SK-N-SH treated with all-trans-retinoic acid at 6 μM for 48 hours (cell line): ENCODE results near the gene FNDC3A.

ENCODE experiments used
- ATAC-seq: fragments of 200-7000 bp; cut with Tn5 transposase; 3 replicates; pipeline ENCODE4 v1.9.1; 2020; ENCODE audit warnings: mild to moderate bottlenecking, moderate library complexity
- ARNTL ChIP-seq: fragments of 450-650 bp; formaldehyde crosslinking; IDR thresholded peaks from 2 replicates; pipeline ENCODE4 v1.5.0; 2020; ENCODE audit warnings: low read depth, mild to moderate bottlenecking, moderate library complexity, borderline replicate concordance
- BACH2 ChIP-seq: fragments of 250-450 bp; sonication (Bioruptor Pico); IDR thresholded peaks from 2 replicates; pipeline ENCODE4 v1.9.0; 2021; ENCODE audit warnings: mild to moderate bottlenecking, borderline replicate concordance
- CREB5 ChIP-seq: fragments of 250-450 bp; sonication (Bioruptor Pico); IDR thresholded peaks from 2 replicates; pipeline ENCODE4 v1.5.1; 2020; ENCODE audit warnings: low read depth, mild to moderate bottlenecking, moderate library complexity
- CSDC2 ChIP-seq: fragments of 250-450 bp; sonication (Bioruptor Pico); IDR thresholded peaks from 2 replicates; pipeline ENCODE4 v1.5.0; 2020; ENCODE audit warnings: mild to moderate bottlenecking, moderate library complexity
- CSRNP3 ChIP-seq: fragments of 250-450 bp; sonication (Bioruptor Pico); IDR thresholded peaks from 2 replicates; pipeline ENCODE4 v1.5.1; 2021; ENCODE audit warnings: mild to moderate bottlenecking, moderate library complexity
- GLIS3 ChIP-seq: fragments of 250-450 bp; sonication (Bioruptor Pico); IDR thresholded peaks from 2 replicates; pipeline ENCODE4 v1.5.0; 2020; ENCODE audit warnings: mild to moderate bottlenecking, moderate library complexity
- ISL1 ChIP-seq: fragments of 250-450 bp; sonication (Bioruptor Pico); IDR thresholded peaks from 2 replicates; pipeline ENCODE4 v2.1.2; 2022; ENCODE audit warnings: mild to moderate bottlenecking, moderate library complexity
- OSR1 ChIP-seq: fragments of 250-450 bp; sonication (Bioruptor Pico); IDR thresholded peaks from 2 replicates; pipeline ENCODE4 v1.8.0; 2022; ENCODE audit warnings: moderate library complexity, mild to moderate bottlenecking, inconsistent platforms
- POU6F1 ChIP-seq: fragments of 250-450 bp; sonication (Bioruptor Pico); IDR thresholded peaks from 2 replicates; pipeline ENCODE4 v1.8.0; 2021; ENCODE audit warnings: low read depth, mild to moderate bottlenecking, moderate library complexity, borderline replicate concordance
- PPARA ChIP-seq: fragments of 250-450 bp; sonication (Bioruptor Pico); IDR thresholded peaks from 2 replicates; pipeline ENCODE4 v1.5.0; 2020; ENCODE audit warnings: mild to moderate bottlenecking, borderline replicate concordance
- RARB ChIP-seq: fragments of 250-450 bp; sonication (Bioruptor Pico); IDR thresholded peaks from 2 replicates; pipeline ENCODE4 v1.8.0; 2021; ENCODE audit warnings: mild to moderate bottlenecking, moderate library complexity
- SNAI2 ChIP-seq: fragments of 250-450 bp; sonication (Bioruptor Pico); IDR thresholded peaks from 2 replicates; pipeline ENCODE4 v1.5.0; 2020; ENCODE audit warnings: mild to moderate bottlenecking, moderate library complexity
- TCF4 ChIP-seq: fragments of 250-450 bp; sonication (Bioruptor Pico); IDR thresholded peaks from 2 replicates; pipeline ENCODE4 v1.8.0; 2021; ENCODE audit warnings: mild to moderate bottlenecking, moderate library complexity, borderline replicate concordance
- TOX ChIP-seq: fragments of 250-450 bp; sonication (Bioruptor Pico); IDR thresholded peaks from 2 replicates; pipeline ENCODE4 v1.8.0; 2021; ENCODE audit warnings: mild to moderate bottlenecking, moderate library complexity, borderline replicate concordance
- ZC3H10 ChIP-seq: fragments of 250-450 bp; sonication (Bioruptor Pico); IDR thresholded peaks from 2 replicates; pipeline ENCODE4 v1.5.1; 2021; ENCODE audit warnings: mild to moderate bottlenecking, moderate library complexity
- ZFP3 ChIP-seq: fragments of 250-450 bp; sonication (Bioruptor Pico); IDR thresholded peaks from 2 replicates; pipeline ENCODE4 v1.5.0; 2020; ENCODE audit warnings: mild to moderate bottlenecking, moderate library complexity
- ZFP30 ChIP-seq: fragments of 450-650 bp; formaldehyde crosslinking; IDR thresholded peaks from 2 replicates; pipeline ENCODE4 v1.5.0; 2022; ENCODE audit warnings: mild to moderate bottlenecking, moderate library complexity
- ZNF565 ChIP-seq: fragments of 450-650 bp; formaldehyde crosslinking; conservative IDR thresholded peaks from 2 replicates; pipeline ENCODE4 v1.5.0; 2020; ENCODE audit warnings: low read depth, mild to moderate bottlenecking, moderate library complexity
- ZNF70 ChIP-seq: fragments of 450-650 bp; formaldehyde crosslinking; IDR thresholded peaks from 2 replicates; pipeline ENCODE4 v1.5.0; 2020; ENCODE audit warnings: mild to moderate bottlenecking, moderate library complexity
- TF ChIP-seq, protein P1 (sequence below): fragments of 250-450 bp; sonication (Bioruptor Pico); IDR thresholded peaks from 2 replicates; pipeline ENCODE4 v1.5.0; 2020; ENCODE audit warnings: mild to moderate bottlenecking, moderate library complexity

FNDC3A gene

GRCh38 chr13:49124693-49125304 lies 149.1 kb downstream of the FNDC3A start:
- ATAC-seq, result no peak
- TF ChIP-seq, protein P1, sequence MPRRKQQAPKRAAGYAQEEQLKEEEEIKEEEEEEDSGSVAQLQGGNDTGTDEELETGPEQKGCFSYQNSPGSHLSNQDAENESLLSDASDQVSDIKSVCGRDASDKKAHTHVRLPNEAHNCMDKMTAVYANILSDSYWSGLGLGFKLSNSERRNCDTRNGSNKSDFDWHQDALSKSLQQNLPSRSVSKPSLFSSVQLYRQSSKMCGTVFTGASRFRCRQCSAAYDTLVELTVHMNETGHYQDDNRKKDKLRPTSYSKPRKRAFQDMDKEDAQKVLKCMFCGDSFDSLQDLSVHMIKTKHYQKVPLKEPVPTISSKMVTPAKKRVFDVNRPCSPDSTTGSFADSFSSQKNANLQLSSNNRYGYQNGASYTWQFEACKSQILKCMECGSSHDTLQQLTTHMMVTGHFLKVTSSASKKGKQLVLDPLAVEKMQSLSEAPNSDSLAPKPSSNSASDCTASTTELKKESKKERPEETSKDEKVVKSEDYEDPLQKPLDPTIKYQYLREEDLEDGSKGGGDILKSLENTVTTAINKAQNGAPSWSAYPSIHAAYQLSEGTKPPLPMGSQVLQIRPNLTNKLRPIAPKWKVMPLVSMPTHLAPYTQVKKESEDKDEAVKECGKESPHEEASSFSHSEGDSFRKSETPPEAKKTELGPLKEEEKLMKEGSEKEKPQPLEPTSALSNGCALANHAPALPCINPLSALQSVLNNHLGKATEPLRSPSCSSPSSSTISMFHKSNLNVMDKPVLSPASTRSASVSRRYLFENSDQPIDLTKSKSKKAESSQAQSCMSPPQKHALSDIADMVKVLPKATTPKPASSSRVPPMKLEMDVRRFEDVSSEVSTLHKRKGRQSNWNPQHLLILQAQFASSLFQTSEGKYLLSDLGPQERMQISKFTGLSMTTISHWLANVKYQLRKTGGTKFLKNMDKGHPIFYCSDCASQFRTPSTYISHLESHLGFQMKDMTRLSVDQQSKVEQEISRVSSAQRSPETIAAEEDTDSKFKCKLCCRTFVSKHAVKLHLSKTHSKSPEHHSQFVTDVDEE, result no peak
- TF ChIP-seq ZFP3 (no peak), CREB5 (CRISPR knock-in tag) (no peak), POU6F1 (CRISPR knock-in tag) (no peak), RARB (no peak), CSRNP3 (no peak), ARNTL (CRISPR knock-in tag) (no peak), TOX (CRISPR knock-in tag) (no peak), ZNF565 (no peak), GLIS3 (CRISPR knock-in tag) (no peak), SNAI2 (CRISPR knock-in tag) (no peak), ZFP30 (CRISPR knock-in tag) (no peak), BACH2 (CRISPR knock-in tag) (no peak), ZC3H10 (CRISPR knock-in tag) (no peak)

DNA sequence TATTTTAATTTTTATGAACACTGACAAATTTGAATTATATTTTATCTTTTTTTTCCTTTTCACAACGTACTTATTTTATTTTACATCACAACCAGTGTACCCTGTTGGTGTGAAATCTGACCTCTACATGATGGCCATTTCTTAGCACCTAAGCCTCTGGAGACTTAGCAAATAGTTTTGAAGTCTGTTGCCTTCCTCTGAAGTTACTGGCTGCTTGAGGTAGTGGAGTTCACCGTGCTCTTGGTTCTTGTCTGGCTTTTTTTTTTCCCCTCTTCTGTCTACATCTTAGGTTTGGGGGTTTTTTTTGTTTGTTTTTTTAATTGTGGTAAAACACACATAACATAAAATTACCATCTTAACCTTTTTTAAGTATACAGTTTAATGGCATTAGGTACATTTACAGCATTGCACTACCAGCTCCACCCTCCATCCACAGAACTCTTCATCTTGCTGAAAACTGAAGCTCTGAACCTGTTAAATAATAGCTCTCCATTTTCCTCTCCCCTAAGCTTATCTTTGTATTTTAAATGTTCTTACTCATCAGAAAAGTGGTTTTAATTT lies 150.3 kb downstream of the FNDC3A start:
- TF ChIP-seq ZNF70 (CRISPR knock-in tag) (no peak), OSR1 (CRISPR knock-in tag) (no peak), ZFP3 (no peak), PPARA (CRISPR knock-in tag) (no peak)
- ATAC-seq, result no peak

GRCh38 chr13:49132479-49133002 lies 156.8 kb downstream of the FNDC3A start:
- TF ChIP-seq TOX (CRISPR knock-in tag) (no peak), ISL1 (no peak), GLIS3 (CRISPR knock-in tag) (no peak), TCF4 (no peak), CSRNP3 (no peak), ZFP3 (no peak), CSDC2 (CRISPR knock-in tag) (no peak), ZNF565 (no peak), POU6F1 (CRISPR knock-in tag) (no peak), ARNTL (CRISPR knock-in tag) (no peak), ZFP30 (CRISPR knock-in tag) (no peak), ZC3H10 (CRISPR knock-in tag) (no peak), RARB (no peak), ZNF70 (CRISPR knock-in tag) (no peak)
- no peak for ATAC-seq
